MCF 10A (cell line): Measurements from ENCODE around the gene TGFBR1. TPM values are rescaled to one million over a fixed set of nuclear protein-coding genes. Genes with fewer than 3 reads are reported as not detected.

Source experiments
- total RNA-seq: library from RNA; stranded (reverse); gene quantifications from 2 replicates; pipeline ENCODE4 v1.2.3, GENCODE V29; 2022

TGFBR1 gene
- total RNA-seq, 1 experiment from 2014 or later: 27.6 TPM

Other genes with a start within 250 kb of the TGFBR1 start
- not detected in 2 replicates for gene COL15A1, start 161.2 kb upstream of the TGFBR1 start, total RNA-seq
- gene ALG2, start 116.8 kb downstream of the TGFBR1 start, total RNA-seq: 54.6 and 54.7 TPM in 2 replicates
- 238 and 324 TPM in 2 replicates for gene SEC61B, start 117.2 kb downstream of the TGFBR1 start, total RNA-seq